Hematopoietic multipotent progenitor cell treated with erythropoietin and hydrocortisone succinate and interleukin-3 and kit ligand, for 17 days (in vitro differentiated cells): Measurements from ENCODE around the gene GPR3.

ENCODE experiments used
- DNase-seq: peaks from one replicate; pipeline ENCODE4 v3.0.0-alpha.2; 2015; ENCODE audit warnings: low spot score

The GPR3 gene

DNA sequence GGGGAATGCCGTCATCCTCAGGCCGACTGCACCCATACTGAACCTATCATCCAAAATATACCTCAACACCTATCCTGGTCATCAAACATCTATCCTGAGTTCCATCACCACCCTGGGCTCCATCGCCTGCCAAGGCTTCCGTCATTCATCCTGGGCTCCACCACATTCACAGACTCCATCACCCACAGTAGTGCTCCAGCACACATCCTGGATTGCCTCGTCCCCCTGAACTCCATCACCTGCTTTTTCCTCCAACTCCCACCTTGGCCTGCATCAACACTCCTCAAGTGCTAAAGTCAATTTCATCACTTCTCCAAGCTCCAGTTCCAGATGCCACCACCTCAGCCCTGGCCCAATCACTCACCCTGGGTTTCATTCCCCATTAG lies 33.5 kb upstream of the GPR3 start:
- DNase-seq, result no peak

DNA sequence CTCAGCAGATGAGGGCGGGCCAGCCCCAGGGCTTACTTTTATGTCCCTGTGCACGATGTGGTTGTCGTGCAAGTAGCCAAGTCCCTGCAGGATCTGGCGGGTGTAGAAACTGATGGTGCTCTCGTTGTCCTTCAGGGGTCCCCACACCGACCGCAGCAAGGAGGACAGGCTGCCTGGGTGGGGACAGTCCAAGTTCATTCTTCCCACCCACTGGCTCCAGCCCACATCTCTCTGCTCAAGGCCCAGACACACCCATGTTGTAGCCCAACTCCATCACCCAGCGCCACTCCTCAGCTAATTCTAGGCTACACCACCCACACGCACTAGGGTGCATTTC lies 32.6 kb upstream of the GPR3 start:
- DNase-seq, result no peak

DNA sequence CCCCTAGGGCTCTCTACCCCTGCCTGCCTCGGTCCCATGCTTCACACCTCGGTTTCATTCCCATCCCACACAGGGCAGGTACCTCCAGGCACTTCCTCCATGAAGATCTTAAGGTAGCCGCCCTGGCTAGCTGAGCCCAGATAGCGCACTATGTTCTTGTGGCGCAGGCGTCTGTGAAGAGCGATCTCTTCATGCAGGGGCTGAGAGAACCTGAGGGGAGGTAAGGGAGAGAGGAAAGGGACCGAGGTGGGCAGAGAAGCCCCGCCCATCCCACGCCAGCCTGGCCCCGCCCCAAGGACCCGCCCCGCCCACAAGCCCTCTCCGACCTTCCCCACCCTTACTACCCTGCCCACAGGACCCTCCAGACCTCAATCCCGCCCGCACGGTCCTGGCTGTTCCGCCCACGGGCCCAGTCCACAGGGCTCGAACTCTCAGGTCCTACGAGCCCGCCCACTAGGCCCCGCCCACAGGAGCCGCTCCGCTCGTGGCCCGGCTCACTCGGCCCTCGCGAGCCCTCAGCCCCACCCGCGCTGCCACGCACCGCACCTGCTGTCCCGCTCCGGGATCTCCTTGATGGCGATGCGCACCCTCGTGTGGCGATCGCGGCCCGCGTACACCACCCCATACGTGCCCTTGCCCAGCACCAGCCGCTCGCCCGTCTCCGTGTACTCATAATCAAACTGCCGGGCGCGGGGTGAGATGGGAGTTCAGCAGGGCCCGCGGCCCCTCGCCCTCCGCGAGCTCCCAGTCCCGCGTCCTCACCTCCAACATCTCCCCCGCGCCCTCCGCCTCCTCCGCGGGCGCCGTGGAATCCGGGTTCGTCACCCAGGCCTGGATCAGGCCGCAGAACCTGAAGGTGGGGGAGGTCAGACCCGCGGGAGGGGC lies 32.0 kb upstream of the GPR3 start:
- peak; percentile 53 for DNase-seq

DNA sequence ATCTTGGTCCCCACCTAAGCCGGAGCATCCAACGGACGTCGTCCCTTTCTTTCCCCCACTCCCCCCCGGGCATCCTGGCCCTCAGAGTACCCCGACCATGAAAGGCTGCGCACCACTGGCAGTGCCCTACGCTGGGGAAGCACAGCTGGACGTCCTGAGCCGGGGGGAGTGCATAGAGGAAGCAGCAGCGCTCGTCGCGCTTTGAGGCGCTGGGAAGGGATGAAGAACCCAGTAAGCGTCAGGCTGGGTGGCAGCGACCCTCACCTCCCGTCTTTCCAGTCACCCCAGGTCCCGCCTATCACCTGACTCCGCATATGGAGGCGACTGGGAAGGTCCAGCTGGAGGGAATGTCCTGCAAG lies 31.4 kb upstream of the GPR3 start:
- no peak for DNase-seq

DNA sequence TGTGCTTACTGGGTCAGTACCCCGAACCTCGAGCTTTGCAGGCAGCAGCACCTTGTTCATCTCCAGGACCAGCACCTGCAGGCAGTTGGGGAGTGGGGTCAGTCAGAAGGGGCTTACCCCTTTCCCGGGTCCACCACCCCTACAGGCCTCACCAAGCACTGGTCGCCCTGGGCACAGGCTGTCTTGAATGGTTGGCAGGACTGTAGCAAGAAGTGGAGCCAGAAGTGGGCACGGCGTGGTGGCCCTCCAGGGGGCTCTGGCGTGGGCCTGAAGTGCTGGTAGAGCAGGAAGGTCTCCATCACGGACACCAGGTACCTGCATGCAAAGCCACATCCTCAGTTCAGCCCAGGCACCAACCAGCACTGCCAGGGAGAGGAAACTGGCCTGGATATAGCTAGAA lies 30.9 kb upstream of the GPR3 start:
- no peak for DNase-seq

DNA sequence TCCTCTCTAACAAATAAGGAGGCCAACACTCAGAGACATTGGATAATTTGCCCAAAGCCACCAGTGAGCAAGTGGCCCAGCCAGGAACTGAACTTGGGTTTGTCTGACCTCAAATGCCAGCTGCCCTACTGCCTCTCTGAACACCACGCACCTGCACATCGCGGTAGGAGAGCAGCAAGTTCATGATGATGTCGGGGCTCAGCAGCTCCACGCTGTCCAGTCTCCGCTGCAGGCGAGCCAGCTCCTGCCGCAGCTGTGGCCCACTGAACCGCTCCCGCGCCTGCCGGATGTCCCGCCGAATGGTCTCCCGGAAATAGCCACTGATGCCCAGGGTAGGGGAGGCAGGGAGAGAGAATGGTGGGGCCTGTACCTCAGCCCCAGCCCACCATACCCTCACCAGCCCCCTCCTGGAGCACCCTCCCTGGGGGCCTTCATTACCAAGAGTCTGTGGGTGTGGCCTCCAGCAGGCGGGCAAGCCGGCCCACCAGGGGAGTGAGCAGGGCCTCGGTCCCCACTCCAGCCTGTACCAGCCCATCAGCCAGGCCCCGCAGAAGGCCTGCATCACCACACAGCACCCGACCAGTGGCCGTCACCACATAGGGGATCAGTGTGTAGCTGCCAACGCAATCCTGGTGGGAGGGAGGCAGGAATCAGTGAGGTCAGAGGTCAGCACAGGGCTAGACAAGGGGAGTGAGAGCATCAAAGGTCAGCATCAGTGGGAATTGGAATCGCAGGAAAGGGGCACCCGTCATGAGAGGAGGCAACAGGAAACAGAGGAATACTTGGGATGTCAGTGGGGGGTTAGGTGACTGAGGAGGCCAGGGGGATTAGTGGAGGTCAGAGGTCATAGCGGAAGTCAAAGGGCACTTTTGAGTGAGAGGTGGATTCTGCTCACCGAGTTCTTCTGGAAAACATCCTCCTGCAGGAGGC lies 28.4 kb upstream of the GPR3 start:
- DNase-seq, result no peak

DNA sequence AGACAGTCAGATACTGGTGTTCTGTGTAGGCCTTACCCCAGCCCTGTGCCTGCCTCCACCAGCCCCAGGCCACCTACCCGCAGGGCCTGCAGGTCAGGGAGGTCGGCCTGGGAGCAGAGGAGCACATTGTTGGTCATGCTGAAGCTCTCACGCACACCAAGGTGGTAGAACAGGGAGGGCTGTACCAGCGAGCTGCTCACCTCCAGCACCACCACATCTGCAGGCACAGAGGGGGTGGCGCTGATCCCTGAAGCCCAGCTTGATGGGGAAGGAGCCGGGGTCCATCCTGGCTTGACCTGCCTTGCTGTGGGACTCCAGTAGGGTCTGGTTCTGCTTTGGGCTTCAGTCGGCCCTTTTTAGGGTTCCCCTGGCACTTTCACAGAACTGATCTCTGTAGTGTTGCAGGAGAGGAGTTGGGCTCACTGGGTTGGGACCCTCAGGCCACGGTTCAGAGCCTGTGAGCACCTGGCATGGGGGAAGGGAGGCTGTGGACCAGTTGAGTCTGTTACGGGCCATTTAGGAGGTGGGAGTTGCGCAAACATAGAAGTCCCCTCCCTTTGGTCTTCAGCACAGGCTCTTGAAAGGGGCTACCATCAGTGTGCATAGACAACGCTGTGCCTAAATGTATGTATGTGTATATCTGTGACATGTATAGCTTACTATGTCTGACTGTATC lies 27.6 kb upstream of the GPR3 start:
- no peak for DNase-seq

DNA sequence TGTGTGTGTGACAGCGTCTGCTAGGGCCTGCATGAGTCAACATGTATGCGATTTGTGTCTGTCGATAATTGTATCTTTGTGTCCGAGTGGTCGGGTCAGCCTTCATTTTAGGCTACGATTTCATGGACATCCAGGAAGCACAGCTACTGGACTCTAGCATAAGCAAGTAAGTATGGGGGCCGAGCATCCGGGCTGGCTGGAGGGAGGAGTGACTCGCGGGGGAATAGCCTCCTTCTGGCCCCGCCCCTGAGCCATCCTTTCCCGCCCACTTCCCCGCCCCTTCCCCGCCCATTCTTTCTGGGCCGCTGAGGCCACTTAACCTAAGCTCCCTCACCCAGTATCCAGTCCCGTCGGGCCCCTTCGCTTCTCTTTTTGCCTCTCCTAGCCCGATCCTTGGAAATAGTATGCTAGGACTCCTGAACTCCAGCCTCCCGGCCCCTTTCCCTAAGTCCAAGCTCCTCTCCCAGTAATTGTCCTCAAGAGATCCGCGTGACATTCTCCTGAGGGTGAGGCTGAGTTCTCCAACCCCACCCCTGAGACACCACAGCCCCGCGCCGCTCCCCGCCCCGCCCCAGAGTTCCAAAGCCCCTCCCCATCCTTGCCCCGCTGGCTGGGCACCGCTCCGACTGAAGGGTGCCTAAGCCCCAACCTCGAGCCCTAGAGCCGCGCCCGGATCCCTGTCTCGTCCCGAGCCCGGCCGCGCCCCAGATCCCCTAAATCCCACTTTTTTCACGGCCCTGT lies 26.9 kb upstream of the GPR3 start:
- DNase-seq, result peak; percentile 64

DNA sequence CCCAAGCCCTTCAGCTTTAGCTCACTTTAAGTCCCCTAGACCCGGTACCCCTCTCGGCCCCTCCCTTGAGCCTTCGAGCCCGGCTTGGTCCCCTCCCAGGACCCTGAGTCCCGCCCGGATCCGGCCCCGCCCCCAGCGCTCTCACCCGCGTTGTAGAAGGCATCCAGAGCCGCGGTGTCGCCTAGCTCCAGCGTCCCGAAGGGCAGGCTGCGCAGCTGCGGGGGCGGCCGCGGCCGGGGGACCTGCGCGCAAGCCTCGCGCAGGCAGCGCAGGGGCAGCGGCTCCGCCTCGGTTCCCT lies 26.4 kb upstream of the GPR3 start:
- DNase-seq, result no peak

DNA sequence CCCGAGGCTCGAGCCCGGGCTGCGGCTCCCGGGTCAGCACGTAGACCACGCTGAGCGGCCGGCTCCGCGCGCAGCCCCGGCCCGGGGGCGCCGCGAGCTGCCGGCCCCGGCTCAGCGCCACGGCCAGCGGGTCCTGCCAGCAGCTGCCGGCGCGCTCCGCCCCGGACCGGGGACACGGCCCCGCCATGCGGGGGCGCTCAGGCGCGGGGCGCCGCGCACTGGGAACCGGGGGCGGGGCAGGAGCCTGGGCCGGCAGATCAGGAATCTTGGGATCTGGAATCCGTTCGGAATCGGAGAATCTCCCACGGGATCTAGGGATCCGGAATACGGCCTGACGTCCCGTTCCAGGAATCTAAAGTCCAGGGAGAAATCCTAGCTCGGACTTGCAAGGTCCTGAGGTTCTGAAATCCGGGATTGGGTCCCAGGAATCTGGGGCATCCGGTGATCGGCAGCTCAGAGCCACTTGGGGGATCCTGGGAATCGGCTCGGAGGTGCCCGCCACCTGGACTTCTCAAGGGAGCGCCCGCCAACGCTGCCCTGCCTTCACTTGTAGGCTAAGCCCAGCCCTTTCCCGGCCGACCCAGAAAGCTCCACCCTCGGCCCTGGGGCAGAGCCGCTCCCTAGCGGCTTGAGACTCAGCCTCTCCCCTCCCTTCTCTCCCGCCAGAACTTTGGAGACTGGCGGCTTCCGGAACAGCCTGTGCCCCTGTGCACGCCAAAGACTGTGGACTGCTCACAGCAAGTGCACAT lies 25.8 kb upstream of the GPR3 start, which contains the start of gene MAP3K6:
Gene MAP3K6 (minus strand): TSS at position 551 of the 749 bp plus-strand sequence. CDS start 364 bp downstream, at position 187.
- DNase-seq, result peak; percentile 51

DNA sequence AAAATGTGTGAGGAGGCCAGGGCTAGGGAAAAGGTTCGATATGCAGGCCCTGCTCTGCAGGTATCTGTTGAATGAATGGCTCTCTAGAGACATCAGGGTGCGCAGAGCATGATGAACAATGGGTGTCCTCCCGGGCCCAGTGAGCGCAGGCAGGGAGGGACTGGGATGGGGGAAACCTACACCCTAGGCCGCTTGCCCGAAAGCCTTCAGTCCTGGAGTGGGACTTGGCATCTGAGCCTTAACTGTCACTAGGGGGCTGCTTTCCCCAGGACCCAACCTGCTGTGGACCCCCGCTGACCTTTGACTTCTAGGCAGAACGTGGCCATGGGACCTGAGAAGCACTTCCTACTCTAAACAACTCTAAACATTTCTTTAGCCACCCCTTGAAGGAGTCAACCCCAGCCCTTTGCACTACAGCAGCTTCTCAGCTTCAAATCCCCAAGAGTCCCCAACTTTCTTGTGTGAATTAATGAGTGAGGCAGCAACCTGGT lies 25.2 kb upstream of the GPR3 start:
- no peak for DNase-seq

DNA sequence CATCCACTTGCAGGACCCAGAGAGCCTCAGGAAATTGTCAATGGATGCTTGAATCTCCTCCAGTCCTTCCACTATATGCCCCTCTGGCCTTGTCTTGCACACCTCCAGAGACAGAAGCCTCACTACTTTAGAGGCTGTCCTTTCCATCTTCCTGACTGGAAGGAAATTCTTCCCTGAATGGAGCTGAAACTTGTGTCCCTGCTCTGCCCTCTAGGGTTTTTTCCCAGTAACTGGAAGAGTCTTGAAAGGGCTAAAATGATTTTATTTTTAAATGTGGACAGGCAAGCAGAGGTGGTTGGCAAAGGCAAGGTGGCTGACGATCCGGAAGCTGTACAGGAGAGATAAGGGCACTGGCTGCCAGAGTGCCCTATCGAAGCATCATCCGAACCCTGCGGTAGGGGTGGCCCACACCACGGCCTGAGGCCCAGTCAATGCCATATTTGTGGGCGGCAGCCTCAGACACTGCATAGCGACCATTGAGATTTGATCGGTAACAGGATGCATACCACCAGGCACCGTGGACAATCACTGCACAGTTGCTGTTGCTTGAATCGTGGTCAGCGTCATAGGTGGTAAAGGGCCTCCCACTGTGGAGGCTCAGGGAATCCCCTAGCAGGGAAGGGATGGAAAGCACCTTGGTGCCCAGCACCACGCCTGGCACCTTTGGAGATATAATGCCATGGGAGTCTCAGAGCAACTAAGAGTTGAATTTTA lies 23.4 kb upstream of the GPR3 start:
- DNase-seq, result peak; percentile 41

DNA sequence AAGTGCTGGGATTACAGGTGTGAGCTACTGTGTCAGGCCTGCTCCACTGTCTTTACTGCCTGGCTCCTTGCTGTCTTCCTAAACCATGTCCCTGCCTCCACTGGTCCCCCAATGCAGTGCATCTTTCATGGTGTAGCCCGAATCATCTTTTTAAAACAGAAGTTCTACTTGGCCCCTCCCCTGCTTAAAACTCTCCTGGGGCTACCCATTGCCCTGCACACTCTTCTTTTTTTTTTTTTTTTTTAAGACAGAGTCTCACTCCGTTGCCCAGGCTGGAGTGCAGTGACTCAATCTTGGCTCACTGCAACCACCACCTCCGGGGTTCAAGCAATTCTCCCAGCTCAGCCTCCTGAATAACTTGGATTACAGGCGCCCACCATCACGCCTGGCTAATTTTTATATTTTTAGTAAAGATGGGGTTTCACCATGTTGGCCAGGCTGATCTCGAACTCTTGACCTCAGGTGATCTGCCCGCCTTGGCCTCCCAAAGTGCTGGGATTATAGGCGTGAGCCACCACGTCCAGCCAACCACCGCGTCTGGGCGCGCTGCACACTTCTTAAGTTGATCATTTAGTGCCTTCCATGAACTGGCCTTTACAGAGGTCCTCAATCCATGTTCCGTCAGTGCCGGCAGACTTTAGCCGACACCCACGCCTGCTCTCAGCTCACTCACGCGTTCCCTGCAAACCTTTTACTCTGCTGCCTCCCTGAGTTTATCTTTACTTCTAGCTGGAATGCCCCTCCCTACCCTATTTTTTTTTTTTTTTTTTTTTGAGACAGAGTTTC lies 20.2 kb upstream of the GPR3 start:
- no peak for DNase-seq

DNA sequence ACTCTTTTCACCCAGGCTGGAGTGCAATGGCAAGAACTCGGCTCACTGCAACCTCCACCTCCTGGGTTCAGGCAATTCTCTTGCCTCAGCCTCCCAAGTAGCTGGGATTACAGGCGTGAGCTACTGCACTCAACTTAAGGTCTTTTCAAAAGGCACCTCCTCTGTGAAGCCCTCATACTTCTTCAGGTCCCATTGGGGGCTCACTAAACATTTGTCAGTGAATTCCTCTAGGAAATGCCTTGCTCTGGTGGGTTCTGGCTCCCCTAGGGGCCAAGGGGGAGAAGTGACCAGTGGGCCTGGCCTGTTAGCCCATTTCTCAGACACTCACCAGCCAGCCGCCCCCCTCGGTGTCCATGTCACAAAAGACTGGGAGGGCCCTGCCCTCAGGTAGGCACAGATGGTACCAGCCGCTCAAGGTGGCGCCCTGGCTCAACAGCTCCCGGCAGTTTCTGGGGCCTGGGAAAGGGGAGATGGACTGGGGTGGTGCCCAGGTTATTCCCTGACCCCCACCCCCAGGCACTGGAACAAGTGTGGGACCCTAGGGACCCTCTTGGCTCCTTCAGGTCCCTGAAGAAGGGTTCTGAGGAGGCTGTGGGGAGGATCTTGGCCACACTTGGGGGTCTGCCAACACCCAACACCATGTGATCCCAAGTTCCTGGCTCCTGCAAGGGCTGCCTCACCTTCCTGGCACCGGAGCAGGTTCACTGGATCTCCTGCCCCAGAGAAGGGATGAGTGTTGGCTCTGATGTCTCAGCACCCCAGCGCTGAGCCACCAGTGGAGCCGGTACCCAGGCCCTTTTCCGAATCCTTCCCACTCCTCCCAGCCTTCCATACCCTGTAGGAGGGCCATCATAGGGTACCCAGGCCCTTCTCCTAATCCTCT lies 19.4 kb upstream of the GPR3 start:
- DNase-seq, result no peak

DNA sequence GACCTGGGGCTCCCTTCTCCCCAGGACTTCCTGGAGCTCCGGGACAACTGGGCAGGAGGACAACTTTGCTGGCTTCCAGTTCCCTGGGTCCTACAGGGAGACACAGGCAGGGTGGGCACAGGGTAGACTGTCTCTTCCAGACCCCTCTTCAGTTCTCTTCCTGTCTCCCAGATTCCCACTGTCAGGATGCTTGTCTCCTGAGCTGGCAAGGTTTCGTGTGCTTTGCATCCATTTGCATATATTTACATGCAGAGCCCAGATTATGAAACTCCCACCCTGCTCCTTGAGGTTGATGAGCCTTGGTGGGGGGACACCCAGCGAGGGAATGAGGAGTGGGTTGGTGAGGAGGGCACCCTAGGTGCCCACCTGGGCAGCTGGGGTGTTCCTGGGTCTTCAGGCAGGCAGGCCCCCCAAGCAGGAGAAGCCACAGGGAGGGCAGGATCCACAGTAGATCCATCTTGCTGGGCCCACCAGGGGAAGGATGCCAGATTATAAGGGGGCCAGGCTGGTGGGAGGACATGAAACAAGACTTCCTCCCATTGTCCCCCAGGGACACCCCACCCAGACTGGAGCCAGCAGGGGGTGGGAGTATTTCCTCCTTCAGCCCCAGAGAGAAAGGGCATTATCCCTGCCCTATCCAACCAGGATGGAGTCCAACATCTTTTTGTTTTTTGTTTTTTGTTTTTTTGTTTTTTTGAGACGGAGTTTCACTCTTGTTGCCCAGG lies 17.9 kb upstream of the GPR3 start, which contains the start of gene FCN3:
Gene FCN3 (minus strand): TSS at position 463 of the 725 bp plus-strand sequence. CDS start 6 bp downstream, at position 457.
- no peak for DNase-seq

DNA sequence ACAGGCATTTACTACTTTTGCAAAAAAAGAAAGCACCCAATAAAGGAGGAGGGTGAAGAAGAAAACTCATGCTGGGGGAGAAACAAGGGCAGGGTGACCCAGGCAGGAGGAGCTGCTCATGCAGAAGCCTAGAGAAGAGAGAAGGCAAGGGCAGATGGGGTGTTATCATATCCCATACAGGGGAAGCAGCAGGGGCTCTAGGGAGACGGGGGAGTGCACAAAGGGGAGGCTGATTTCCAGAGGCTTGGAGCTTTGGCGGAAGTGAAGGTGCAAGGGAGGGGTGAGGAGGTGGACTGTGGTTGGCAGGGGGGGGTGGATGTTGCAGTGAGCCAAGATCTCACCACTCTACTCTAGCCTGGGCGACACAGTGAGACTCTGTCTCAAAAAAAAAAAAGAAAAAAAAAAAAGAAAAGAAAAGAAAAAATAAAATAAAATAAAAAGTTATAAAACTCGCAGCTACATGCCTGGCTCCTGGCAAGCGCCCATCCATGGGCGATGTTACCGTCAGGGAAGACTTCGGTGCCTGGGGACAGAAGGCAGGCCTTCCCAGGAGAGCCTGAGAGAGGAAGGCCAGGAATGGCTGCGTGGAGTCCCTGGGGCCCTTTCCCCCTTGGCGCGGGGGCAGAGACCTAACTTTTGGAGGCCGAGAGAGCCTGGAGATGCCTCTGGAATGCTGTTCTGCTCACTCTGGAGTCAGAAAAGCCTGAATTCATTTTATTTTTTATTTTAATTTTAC lies 14.5 kb upstream of the GPR3 start:
- DNase-seq, result no peak

DNA sequence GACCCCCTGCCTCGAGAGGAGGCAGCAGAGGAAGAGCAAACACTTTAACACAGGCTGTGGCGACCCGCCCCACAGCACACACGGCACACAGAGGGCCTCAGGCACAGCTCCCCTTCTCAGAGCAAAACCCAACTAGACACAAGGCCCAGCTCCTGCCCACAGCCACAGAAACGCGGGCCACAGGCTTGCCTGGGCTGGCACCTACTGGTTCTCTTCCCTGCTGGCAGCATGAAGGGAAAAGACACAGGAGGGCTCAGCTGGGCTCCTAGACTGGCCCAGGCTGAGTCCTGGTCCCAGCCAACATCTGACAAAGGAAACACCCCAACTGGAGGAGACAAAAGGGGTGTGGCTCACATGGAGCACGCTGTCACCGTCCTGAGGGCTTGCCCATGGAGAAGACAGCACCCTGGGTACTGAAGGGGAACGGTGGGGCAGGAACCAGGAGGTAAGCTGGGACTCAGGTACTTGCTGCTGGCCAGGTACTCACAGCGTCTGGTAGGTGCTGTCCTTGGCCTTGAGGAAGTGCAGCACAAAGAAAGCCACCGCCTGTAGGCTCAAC lies 12.8 kb upstream of the GPR3 start:
- DNase-seq, result no peak
